Ishikawa (cell line): Measurements from ENCODE around the gene AUTS2.

Experiments
- EGR1 ChIP-seq: IDR thresholded peaks from 2 replicates; pipeline ENCODE4 v1.6.1; 2012
- MAX ChIP-seq: IDR thresholded peaks from 2 replicates; pipeline ENCODE4 v1.6.1; 2012
- RAD21 ChIP-seq: IDR thresholded peaks from 2 replicates; pipeline ENCODE4 v1.6.1; 2012; ENCODE audit warnings: low read depth
- REST ChIP-seq: IDR thresholded peaks from 2 replicates; pipeline ENCODE4 v1.6.1; 2012; ENCODE audit warnings: low read depth, mild to moderate bottlenecking
- YY1 ChIP-seq: IDR thresholded peaks from 2 replicates; pipeline ENCODE4 v1.6.1; 2012; ENCODE audit warnings: low read depth

- no peak for TF ChIP-seq EGR1
- no peak for TF ChIP-seq REST
- TF ChIP-seq YY1, result no peak
- no peak for TF ChIP-seq RAD21
- no peak for TF ChIP-seq MAX
Observed at GRCh38 chr7:70288781-70289456, 690.6 kb downstream of the AUTS2 start.
